GM10266 (cell line): ENCODE results near the gene GFRA4.

Source experiments
- DNase-seq: peaks from one replicate; pipeline ENCODE4 v3.0.0; 2012; ENCODE audit errors: extremely low spot score
- CTCF ChIP-seq: IDR thresholded peaks from 2 replicates; pipeline ENCODE4 v1.5.1; 2012; ENCODE audit warnings: mild to moderate bottlenecking, low read depth; ENCODE audit not compliant: control insufficient read depth, insufficient read depth; ENCODE audit errors: missing control alignments

Gene GFRA4

GRCh38 chr20:3693376-3693775 lies 30.2 kb upstream of the GFRA4 start:
- no peak for DNase-seq
- TF ChIP-seq CTCF: no peak

GRCh38 chr20:3692706-3693294 lies 29.6 kb upstream of the GFRA4 start:
- DNase-seq: no peak
- TF ChIP-seq CTCF: no peak

GRCh38 chr20:3691897-3692296 lies 28.7 kb upstream of the GFRA4 start:
- DNase-seq: no peak
- TF ChIP-seq CTCF: no peak

- TF ChIP-seq CTCF: no peak
- no peak for DNase-seq
These were observed 28.1 kb upstream of the GFRA4 start for GRCh38 chr20:3691306-3691705.

GRCh38 chr20:3690413-3690812 lies 27.2 kb upstream of the GFRA4 start:
- no peak for DNase-seq
- no peak for TF ChIP-seq CTCF

GRCh38 chr20:3689978-3690377 lies 26.8 kb upstream of the GFRA4 start:
- DNase-seq: no peak
- TF ChIP-seq CTCF: no peak

- DNase-seq: no peak
- no peak for TF ChIP-seq CTCF
These were observed 24.5 kb upstream of the GFRA4 start for GRCh38 chr20:3687655-3688054.
